Limb (tissue), 2 donors: ENCODE measurements around the gene HNF1A.
"Not testable (repeated sequence)": the region's sequence is repeated elsewhere in the genome, so short reads cannot be mapped to it uniquely, and the experiment has no call there.

ENCODE experiments used
- DNase-seq, 2 donors: peaks; one replicate each; pipeline ENCODE4 v3.0.0-alpha.2; 2016; ENCODE audit errors: extremely low spot score in 2 of 2

Gene HNF1A

GRCh38 chr12:121038861-121039668 lies 60.7 kb downstream of the HNF1A start, which contains the start of gene OASL:
Gene OASL (minus strand): TSS chr12:121039246. CDS start chr12:121038971, 275 bp downstream.
- DNase-seq = no peak

DNA sequence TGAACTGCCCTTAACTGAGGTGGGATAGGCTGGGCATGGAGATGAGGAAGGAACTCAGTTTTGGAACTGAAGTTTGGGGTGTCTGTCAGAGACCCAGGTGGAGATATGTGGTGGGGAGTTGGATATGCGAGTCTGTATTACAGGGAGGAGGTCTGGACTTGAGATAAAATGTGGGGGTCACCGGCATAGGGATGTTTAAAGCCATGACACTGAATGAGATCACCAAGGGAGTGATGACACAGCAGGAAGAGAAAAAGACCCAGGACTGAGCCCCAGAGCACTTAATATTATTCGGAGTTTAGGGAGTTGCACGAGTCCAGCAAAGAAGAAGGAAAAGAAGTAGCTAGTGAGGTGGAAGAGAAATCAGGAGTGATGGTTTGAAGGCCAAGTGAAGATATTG lies 64.7 kb downstream of the HNF1A start:
- DNase-seq = no peak

GRCh38 chr12:121047400-121047799 lies 69.1 kb downstream of the HNF1A start:
- not testable (repeated sequence) for DNase-seq

- DNase-seq = no peak
These were observed 70.1 kb downstream of the HNF1A start for GRCh38 chr12:121048442-121048841.

DNA sequence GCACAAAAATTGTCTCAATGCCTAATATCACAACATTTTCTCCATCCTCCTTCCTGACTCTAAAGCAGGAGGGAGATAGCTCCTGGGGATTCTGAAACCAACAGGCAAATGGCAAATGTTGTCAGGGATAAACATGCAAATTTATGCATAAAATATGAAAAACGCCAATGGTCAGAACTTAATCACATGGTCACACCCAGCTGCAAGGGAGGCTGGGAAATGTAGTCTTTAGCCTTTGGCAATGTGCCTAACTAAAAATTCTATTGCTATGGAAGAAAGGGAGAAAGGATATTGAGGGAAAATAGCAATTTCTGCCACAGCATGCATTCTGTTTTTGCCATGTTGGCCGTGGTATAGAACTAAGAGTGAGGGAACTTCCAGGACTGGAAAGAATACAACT lies 72.4 kb downstream of the HNF1A start:
- no peak for DNase-seq
